Mammary epithelial cell (primary cell): ENCODE data around the gene AIP.

Experiments
- EZH2 ChIP-seq: IDR thresholded peaks from 2 replicates; pipeline ENCODE4 v1.6.1; 2012; ENCODE audit warnings: low read length, inconsistent platforms, borderline replicate concordance
- TF ChIP-seq, protein P1 (sequence below), 2 donors: IDR thresholded peaks in 1 of 2; conservative IDR thresholded peaks in 1 of 2; 2 replicates each; pipeline ENCODE4 v1.5.1; 2011 to 2012; ENCODE audit warnings: inconsistent platforms in 2 of 2, low read length in 2 of 2, mild to moderate bottlenecking in 2 of 2, control low read depth in 1 of 2, low read depth in 1 of 2; ENCODE audit not compliant: insufficient read depth in 1 of 2; ENCODE audit errors: extremely low read depth in 1 of 2

DNA sequence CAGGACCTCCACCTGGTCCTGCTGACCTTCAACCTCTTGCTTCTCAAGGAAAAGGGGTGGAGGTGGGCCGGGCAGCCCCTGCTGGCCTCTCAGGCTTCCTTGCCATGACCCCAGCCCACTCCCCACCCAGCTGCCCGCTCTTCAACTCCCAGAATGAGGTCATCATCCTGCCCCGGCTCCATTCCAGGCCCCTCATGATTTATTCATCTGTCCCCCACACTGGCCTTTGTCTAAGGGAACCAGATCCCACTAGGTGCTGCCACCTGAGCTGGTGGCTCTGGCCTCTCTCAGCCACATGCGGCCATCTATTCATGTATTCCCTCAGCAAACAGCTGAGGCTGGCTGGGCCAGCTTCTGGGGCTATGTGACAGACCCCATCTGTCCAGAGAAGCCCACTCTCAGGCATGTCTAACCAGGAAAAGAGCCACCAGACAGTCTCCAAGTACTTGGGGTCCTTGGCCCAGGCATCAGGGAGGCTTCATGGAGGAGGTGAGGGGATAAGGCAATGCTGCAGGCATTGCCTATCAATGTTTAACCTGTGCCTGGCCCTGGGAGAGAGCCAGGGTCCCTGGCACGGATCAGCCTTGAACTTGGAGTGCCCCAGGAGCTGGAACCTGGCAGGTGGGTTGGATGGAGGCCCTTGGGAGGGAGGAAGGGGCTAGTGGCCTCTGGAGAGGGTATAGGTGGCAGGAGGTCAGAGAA is 42.6 kb downstream of the AIP start:
- TF ChIP-seq, protein P1, sequence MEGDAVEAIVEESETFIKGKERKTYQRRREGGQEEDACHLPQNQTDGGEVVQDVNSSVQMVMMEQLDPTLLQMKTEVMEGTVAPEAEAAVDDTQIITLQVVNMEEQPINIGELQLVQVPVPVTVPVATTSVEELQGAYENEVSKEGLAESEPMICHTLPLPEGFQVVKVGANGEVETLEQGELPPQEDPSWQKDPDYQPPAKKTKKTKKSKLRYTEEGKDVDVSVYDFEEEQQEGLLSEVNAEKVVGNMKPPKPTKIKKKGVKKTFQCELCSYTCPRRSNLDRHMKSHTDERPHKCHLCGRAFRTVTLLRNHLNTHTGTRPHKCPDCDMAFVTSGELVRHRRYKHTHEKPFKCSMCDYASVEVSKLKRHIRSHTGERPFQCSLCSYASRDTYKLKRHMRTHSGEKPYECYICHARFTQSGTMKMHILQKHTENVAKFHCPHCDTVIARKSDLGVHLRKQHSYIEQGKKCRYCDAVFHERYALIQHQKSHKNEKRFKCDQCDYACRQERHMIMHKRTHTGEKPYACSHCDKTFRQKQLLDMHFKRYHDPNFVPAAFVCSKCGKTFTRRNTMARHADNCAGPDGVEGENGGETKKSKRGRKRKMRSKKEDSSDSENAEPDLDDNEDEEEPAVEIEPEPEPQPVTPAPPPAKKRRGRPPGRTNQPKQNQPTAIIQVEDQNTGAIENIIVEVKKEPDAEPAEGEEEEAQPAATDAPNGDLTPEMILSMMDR (conservative IDR thresholded peaks at IDR 0.05 in 1 of 2, IDR thresholded peaks at IDR 0.05 in 1 of 2; ENCODE audit: extremely low read depth in 1 of 2, insufficient read depth in 1 of 2, low read depth in 1 of 2, low read length in 2 of 2) = no peak
- TF ChIP-seq EZH2 = no peak
